Left ventricle myocardium superior (tissue), 1 donor: ENCODE results near the gene TMEM212. TPM values are rescaled to one million over a fixed set of nuclear protein-coding genes. Genes with fewer than 3 reads are reported as not detected.

Experiments
- ATAC-seq: fragments of 200-7000 bp; cut with Tn5 transposase; one replicate; pipeline ENCODE4 v1.9.1; 2020; ENCODE audit warnings: mild to moderate bottlenecking, moderate library complexity
- DNase-seq: peaks from one replicate; pipeline ENCODE4 v3.0.0-alpha.2; 2020
- intact Hi-C: fragments of 100-400 bp; cut with micrococcal nuclease; formaldehyde crosslinking; loops from one replicate; pipeline ENCODE4 v1.11.0; 2022
- total RNA-seq: library from RNA; stranded (reverse); fragmentation: NEBNext Ultra II Directional; extraction: Animal tissue kit (Norgen Biotek cat#: 25700); gene quantifications from one replicate; pipeline ENCODE4 v1.2.1, GENCODE V29; 2021
- donor health status: DM: no; HTN: yes; CAD: no; lungs with severe emphysema.

TMEM212 gene
- total RNA-seq, 1 donor from 2014 or later = not detected

GRCh38 chr3:171829841-171830517 lies 13.2 kb upstream of the TMEM212 start:
- DNase-seq (peak; percentile 92), ATAC-seq (peak; percentile 93)
- intact Hi-C loops = no loop called here

DNA sequence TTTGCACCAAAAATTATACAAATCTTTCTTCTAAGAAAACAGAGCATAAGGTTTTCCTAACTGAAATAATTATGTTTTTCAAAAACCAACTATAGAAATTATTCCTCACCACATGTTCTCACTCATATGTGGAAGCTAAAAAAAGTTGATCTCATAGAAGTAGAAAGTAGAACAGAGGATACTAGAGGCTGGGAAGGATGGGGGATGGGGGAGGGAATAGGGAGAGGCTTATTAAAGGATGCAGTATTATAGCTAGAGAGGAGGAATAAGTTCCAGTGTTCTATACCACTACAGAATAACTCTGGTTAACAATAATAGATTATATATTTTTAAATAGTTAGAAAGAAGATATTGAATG lies 12.7 kb upstream of the TMEM212 start:
- DNase-seq (no peak), ATAC-seq (no peak)
- intact Hi-C loops = no loop called here

GRCh38 chr3:171831936-171832335 lies 11.2 kb upstream of the TMEM212 start:
- no peak for ATAC-seq
- DNase-seq = no peak
- intact Hi-C loops = no loop called here

GRCh38 chr3:171832989-171833388 lies 10.2 kb upstream of the TMEM212 start:
- DNase-seq (no peak), ATAC-seq (no peak)
- intact Hi-C loops = no loop called here

DNA sequence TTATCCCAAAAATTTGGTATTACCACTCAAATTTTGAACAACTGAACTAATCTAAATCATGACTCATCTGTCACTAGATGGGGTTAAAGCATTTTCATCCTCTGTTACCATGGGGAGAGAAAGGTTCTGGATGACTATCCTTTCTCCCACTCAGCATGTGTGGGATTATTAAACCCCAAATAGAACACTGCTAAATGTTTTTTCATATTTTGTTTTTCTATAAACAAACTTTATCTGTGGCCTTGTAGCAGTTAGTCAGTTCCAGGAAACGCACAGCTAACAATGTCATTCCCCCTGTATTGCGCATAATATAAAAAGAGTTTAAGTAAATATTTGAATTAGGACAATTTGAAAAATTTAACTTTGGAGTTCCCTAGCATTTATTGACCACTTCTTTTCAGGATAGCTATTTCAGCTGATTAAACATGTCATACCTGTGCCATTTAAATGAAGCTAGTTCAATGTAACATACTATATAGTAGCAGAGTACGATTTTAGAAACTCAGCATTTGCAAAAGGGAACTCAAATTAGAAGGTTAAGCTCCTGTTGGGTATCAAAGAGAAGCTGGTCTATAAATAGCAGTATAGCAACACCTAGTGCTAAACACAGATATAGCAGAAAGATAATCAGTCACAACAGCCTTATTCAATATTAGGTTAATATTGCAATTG lies 9.2 kb upstream of the TMEM212 start:
- ATAC-seq = no peak
- DNase-seq = no peak
- intact Hi-C loops = no loop called here

GRCh38 chr3:171834461-171834801 lies 8.7 kb upstream of the TMEM212 start:
- intact Hi-C loops = no loop called here
- ATAC-seq = no peak
- DNase-seq = no peak

GRCh38 chr3:171835116-171835515 lies 8.0 kb upstream of the TMEM212 start:
- DNase-seq = no peak
- no peak for ATAC-seq
- intact Hi-C loops = no loop called here

GRCh38 chr3:171835613-171836012 lies 7.5 kb upstream of the TMEM212 start:
- intact Hi-C loops = no loop called here
- no peak for ATAC-seq
- DNase-seq = no peak

DNA sequence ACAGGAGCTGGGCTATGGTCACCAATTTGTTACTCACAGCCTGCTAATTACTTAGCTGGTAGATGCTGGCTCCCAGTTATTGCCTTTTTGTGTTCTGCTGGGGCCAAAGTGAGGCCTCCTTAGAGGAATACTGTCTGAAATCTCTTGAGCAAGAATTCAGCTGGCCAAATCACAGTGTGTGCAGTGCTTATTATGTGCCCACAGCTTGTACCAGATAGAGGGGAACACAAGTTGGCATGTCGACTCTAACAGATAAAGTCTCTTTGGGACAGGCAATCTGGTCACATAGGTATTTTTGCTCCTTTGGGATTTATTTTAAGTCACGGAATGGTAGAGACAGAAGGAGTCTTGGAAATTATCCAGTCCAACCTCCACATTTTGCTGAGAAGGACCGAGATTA lies 6.3 kb upstream of the TMEM212 start:
- intact Hi-C loops = no loop called here
- ATAC-seq (peak; percentile 73), DNase-seq (no peak)

GRCh38 chr3:171837698-171838097 lies 5.5 kb upstream of the TMEM212 start:
- intact Hi-C loops = no loop called here
- no peak for ATAC-seq

DNA sequence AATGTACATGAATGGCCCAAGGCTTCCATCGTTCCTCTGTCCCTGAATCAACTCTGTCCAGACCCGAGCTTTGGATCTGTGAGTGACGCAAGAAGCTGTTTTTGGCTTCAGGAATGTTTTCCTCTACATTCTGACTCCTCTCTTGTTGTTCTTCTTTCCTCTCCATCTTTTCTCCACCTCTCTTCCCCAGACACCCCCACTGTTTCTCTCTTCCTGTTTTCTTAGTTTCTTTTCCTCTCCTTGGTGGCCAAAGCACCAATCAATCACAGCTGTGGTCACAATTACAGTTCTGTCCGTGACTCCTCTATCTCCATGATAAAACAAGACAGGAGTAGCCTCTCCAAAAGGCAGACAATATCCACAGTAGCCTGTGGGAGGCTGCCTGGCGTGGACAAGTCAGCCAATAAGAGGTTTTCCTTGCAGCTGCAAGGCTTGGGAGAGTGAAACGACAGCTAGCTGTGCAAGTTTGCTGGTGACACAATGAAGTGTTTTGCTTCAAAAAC lies 4.9 kb upstream of the TMEM212 start:
- intact Hi-C loops = no loop called here
- ATAC-seq (peak; percentile 81), DNase-seq (peak; percentile 68)

More at GRCh38 chr3:171837698-171838097, 5.5 kb upstream of the TMEM212 start:
- no peak for DNase-seq

GRCh38 chr3:171839270-171839669 lies 3.9 kb upstream of the TMEM212 start:
- intact Hi-C loops = no loop called here
- DNase-seq (no peak), ATAC-seq (no peak)

- no peak for DNase-seq
- intact Hi-C loops = no loop called here
- no peak for ATAC-seq
Observed at GRCh38 chr3:171840445-171840810, 2.7 kb upstream of the TMEM212 start.

DNA sequence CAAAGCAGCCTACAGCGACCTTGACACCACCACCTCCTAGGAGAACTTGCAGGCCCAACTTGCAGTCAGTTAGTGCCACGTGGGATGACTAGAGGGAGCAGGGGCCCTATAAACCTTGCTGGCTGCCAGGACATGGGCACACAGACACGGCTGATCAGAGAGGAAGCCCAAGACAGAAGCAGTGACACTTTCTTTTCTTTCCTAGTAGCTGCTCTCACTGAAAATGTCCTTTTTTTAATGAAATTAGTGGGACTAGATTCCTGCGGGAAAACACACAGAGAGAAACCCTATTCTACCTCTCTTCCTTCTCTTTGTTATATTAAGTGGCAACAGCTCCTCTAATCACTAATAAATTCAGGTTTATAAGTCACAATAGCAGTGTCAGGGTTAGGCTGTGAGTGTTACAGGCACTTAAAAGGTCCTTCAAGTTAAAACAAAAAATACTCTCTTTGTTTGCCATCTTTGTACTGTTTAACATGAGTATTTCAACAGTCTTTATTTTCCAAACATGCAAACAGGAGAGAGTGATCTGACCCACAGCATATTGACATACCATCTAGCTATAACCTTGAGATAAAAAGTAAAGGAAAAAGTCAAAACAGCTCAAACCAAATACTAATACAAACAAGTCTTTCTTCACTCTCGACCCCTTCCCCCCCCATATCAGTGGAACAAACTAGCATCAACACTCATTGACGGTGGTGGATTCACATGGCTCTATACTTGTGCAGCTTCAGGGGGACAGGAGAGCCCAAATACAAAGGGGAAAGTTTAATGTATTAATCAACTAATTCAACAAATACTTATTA lies 2.1 kb upstream of the TMEM212 start:
- intact Hi-C loops = no loop called here
- DNase-seq (no peak), ATAC-seq (no peak)

DNA sequence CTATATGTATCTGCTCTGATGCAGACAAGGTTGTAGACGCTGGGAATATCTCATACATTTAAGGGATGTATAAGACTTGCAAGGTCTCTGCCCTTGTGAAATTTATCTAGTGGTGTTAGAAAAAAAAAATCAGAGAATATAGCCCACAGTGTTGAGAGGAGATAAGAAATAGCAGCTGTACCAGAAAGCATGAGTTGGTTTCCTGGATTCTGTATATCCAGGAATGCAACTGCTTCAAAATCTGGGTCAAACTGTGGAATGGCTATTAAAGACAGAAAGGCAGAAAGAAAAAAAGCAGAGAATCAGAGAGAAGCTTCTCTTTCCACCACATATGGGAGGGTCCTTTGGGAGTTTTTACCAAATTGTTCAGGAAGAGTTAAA lies 1.5 kb upstream of the TMEM212 start:
- intact Hi-C loops = no loop called here
- DNase-seq (no peak), ATAC-seq (no peak)

- no peak for ATAC-seq
- intact Hi-C loops = no loop called here
- DNase-seq = no peak
Observed at GRCh38 chr3:171844873-171845272, 1.7 kb downstream of the TMEM212 start.

DNA sequence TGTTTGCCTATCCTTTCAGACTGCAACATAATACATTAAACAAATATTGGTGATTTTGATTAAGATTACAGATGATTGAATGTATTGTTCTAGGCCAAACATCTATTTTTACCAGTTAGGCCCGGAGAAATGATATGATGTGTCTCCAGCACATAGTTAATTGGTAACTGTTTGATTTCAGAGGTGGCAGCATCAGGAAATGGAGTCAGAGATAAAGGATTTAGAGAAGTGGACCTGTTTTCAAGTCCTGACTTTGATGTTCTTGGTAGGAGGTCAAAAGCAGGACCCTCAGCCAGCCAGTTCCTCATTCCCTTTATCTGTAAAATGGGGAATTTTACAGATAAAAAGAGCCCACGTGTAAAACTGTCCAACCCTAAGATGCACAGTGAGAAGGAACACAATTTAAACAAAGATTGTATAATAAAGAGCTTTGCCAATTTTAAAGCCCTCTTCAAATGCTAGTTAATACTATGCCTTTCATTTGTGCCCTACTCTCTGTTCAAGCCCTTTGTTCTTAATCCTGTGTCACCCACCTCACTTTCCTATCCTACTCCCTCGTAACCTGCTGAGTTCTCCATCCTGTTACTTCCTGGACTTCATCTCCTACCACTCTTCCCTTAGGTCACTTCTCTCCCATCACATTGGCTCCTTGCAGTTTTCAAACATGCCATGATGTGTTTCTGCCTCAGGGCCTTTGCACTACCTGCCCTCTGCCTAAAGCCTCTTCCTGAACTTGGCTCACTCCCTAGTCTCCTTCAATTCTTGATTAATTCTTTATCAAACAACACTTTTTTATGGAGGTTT lies 2.5 kb downstream of the TMEM212 start:
- intact Hi-C loops = no loop called here
- DNase-seq (no peak), ATAC-seq (no peak)

- intact Hi-C loops = no loop called here
- DNase-seq = no peak
- no peak for ATAC-seq
Observed at GRCh38 chr3:171846597-171846996, 3.4 kb downstream of the TMEM212 start.

DNA sequence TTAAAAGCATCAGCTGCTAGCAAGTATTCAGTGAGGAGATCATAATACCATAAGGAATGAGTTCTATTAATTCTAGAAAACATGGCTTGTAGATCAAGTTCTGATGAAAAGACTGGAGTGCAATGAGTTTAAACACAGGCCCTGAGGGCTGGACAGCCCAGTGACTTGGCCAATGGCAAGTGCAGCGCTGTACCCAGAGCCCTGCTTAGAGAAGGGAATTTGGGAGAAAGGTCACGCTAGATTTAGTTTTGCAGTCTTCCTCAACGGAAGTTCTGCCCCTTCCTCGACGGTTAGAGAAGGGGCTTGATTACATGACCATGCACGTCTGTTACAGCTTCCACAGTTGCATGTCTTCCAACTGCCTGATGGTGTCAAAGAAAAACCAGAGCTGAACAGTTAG lies 4.0 kb downstream of the TMEM212 start:
- peak; percentile 63 for ATAC-seq
- intact Hi-C loops = no loop called here
- DNase-seq = no peak
